ENCODE results near the gene KLHDC8A.
"Not testable (repeated sequence)": the region's sequence is repeated elsewhere in the genome, so short reads cannot be mapped to it uniquely, and the experiment has no call there.

Gene KLHDC8A

GRCh38 chr1:205370780-205371179, 14.1 kb upstream of the KLHDC8A start:
- DNase-seq, result no peak

- no peak for DNase-seq
Measured at GRCh38 chr1:205369701-205370123, 13.0 kb upstream of the KLHDC8A start.

- DNase-seq, result no peak
Measured at GRCh38 chr1:205368478-205368877, 11.8 kb upstream of the KLHDC8A start.

- DNase-seq, result no peak
Measured at GRCh38 chr1:205365945-205366463, 9.3 kb upstream of the KLHDC8A start.

- not testable (repeated sequence) for DNase-seq
Measured at GRCh38 chr1:205365086-205365485, 8.4 kb upstream of the KLHDC8A start.

- no peak for DNase-seq
Measured at GRCh38 chr1:205360891-205361290, 4.2 kb upstream of the KLHDC8A start.

GRCh38 chr1:205359771-205360565, 3.2 kb upstream of the KLHDC8A start:
- no peak for DNase-seq

GRCh38 chr1:205358579-205358978, 1.9 kb upstream of the KLHDC8A start:
- DNase-seq, result no peak

- no peak for DNase-seq
Measured at GRCh38 chr1:205357567-205357966, 845 bp upstream of the KLHDC8A start.

GRCh38 chr1:205355075-205355453, 1.7 kb downstream of the KLHDC8A start:
- no peak for DNase-seq

- DNase-seq, result no peak
Measured at GRCh38 chr1:205354259-205355074, 2.3 kb downstream of the KLHDC8A start.

- no peak for DNase-seq
Measured at GRCh38 chr1:205353612-205354011, 3.1 kb downstream of the KLHDC8A start.

- no peak for DNase-seq
Measured at GRCh38 chr1:205353191-205353590, 3.5 kb downstream of the KLHDC8A start.

- no peak for DNase-seq
Measured at GRCh38 chr1:205351984-205352713, 4.6 kb downstream of the KLHDC8A start.

- no peak for DNase-seq
Measured at GRCh38 chr1:205350691-205351141, 6.0 kb downstream of the KLHDC8A start.

GRCh38 chr1:205350124-205350523, 6.6 kb downstream of the KLHDC8A start:
- no peak for DNase-seq

- no peak for DNase-seq
Measured at GRCh38 chr1:205348554-205349487, 7.9 kb downstream of the KLHDC8A start.

- no peak for DNase-seq
Measured at GRCh38 chr1:205346956-205347574, 9.7 kb downstream of the KLHDC8A start.

- no peak for DNase-seq
Measured at GRCh38 chr1:205345761-205346160, 11.0 kb downstream of the KLHDC8A start.

GRCh38 chr1:205344066-205344928, 12.4 kb downstream of the KLHDC8A start:
- DNase-seq, result no peak
